HL-60 (cell line): ENCODE results near the gene ZMYM3.

Experiments used
- DNase-seq, 2 experiments: peaks; one replicate each; pipeline ENCODE4 v3.0.0-alpha.2; 2010 to 2020; ENCODE audit warnings: low read depth in 1 of 2, low spot score in 1 of 2
- H3K27ac ChIP-seq: fragments of 250-450 bp; sonication (Bioruptor Pico); replicated peaks from 2 replicates; pipeline ENCODE4 v1.5.1; 2020; ENCODE audit warnings: mild to moderate bottlenecking, moderate library complexity
- H3K27me3 ChIP-seq: fragments of 250-450 bp; sonication (Bioruptor Pico); 2 replicates; pipeline ENCODE4 v1.5.1; 2021; ENCODE audit warnings: mild to moderate bottlenecking, moderate library complexity; ENCODE audit not compliant: insufficient read depth, poor library complexity, severe bottlenecking
- H3K4me3 ChIP-seq: replicated peaks from 2 replicates; pipeline ENCODE4 v1.5.1; 2011; ENCODE audit warnings: mild to moderate bottlenecking, control low read depth, low read length; ENCODE audit not compliant: insufficient read depth
- GABPA ChIP-seq: IDR thresholded peaks from 2 replicates; pipeline ENCODE4 v1.6.1; 2012; ENCODE audit warnings: low read depth
- POLR2AphosphoS5 ChIP-seq: IDR thresholded peaks from 2 replicates; pipeline ENCODE4 v1.6.1; 2012; ENCODE audit warnings: low read depth
- REST ChIP-seq: IDR thresholded peaks from 2 replicates; pipeline ENCODE4 v1.6.1; 2012; ENCODE audit warnings: low read depth; ENCODE audit not compliant: insufficient replicate concordance
- SPI1 ChIP-seq: IDR thresholded peaks from 2 replicates; pipeline ENCODE4 v1.6.1; 2012; ENCODE audit warnings: low read depth, mild to moderate bottlenecking, borderline replicate concordance
- TF ChIP-seq, protein P1 (sequence below): IDR thresholded peaks from one replicate; pipeline ENCODE4 v1.5.1; 2011; ENCODE audit warnings: low read length, control low read depth, inconsistent platforms; ENCODE audit not compliant: insufficient read depth

Gene ZMYM3

DNA sequence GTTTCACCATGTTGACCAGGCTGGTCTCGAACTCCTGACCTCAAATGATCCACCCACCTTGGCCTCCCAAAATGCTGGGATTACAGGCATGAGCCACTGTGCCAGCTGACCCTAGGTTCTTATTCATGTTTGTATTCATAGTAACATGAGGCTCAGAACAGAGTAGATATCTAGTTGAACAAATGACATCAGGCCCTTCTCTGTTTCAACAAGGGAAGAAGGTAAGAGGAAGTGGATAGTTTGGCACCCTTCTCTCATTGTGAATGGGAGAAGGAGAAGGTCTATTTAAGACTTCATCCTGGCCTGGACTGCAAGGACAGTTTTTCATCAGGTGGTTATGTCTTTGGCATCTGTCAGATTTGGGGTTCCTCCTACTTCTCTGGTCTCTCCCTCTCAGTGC lies 17.1 kb downstream of the ZMYM3 start:
- Histone ChIP-seq H3K4me3 (no peak overlapping the region), H3K27ac (no peak overlapping the region), H3K27me3 (no peaks in the 10 kb centered on the region)
- TF ChIP-seq SPI1 (peak; percentile 75), REST (no peak), POLR2AphosphoS5 (no peak), GABPA (no peak)
- TF ChIP-seq, protein P1, sequence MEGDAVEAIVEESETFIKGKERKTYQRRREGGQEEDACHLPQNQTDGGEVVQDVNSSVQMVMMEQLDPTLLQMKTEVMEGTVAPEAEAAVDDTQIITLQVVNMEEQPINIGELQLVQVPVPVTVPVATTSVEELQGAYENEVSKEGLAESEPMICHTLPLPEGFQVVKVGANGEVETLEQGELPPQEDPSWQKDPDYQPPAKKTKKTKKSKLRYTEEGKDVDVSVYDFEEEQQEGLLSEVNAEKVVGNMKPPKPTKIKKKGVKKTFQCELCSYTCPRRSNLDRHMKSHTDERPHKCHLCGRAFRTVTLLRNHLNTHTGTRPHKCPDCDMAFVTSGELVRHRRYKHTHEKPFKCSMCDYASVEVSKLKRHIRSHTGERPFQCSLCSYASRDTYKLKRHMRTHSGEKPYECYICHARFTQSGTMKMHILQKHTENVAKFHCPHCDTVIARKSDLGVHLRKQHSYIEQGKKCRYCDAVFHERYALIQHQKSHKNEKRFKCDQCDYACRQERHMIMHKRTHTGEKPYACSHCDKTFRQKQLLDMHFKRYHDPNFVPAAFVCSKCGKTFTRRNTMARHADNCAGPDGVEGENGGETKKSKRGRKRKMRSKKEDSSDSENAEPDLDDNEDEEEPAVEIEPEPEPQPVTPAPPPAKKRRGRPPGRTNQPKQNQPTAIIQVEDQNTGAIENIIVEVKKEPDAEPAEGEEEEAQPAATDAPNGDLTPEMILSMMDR: no peak
- no peak for DNase-seq

DNA sequence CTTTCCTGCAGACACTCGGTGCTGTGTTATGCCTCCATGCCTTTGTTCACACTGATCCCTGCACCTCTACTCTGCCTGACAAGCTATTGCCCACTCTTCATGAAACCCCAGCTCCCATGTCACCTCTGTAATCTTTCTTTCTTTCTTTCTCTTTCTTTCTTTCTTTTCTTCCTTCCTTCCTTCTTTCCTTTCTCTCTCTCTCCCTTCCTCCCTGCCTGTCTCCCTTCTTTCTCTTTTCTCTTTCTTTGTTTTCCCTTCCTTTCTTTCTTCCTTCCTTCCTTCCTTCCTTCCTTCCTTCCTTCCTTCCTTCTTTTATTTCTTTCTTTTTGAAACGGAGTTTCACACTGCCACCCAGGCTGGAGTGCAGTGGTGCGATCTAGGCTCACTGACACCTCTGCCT lies 18.5 kb downstream of the ZMYM3 start:
- no peak for DNase-seq
- H3K27ac ChIP-seq: no peak overlapping the region
- TF ChIP-seq POLR2AphosphoS5 (no peak), GABPA (no peak), REST (no peak), SPI1 (no peak)
- TF ChIP-seq, protein P1: no peak
- H3K4me3 ChIP-seq: no peak overlapping the region
- no peaks in the 10 kb centered on the region for H3K27me3 ChIP-seq

DNA sequence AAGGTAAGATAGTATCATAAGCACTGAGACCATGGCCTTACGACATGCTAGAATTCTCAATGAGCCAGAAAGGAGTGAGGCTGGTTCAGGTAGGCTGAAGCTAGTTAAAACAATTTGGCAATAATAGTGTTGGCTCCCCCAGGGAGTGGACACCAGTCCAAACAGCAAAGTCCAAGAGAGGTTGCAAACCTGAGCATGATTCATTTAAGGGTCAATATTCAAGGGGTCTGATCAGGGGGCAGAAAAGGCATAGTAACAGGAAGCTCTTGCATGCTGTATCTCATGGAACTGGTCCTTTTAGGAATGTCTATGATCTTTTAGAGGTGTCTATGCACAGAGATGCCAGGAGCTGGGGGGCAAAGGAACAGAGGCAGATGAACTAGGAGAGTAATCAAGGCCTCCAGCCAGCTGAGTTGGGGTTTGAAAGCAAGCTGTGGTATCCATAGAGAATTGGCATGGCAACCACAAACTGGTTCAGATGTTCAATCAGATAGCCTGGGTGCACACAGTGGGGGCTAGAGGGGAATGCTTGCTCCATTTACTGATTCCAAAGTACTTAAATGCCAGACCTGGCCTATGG lies 25.8 kb downstream of the ZMYM3 start:
- no peak for DNase-seq
- Histone ChIP-seq H3K27me3 (no peaks in the 10 kb centered on the region), H3K27ac (no peak overlapping the region), H3K4me3 (no peak overlapping the region)
- TF ChIP-seq POLR2AphosphoS5: no peak
- no peak for TF ChIP-seq REST
